Mesendoderm (in vitro differentiated cells): ENCODE data around the gene IL1RAPL1.
A peak's percentile ranks its signal among the peaks of the same experiment; 100 is the strongest.

ENCODE experiments used
- DNase-seq: peaks from one replicate; pipeline ENCODE4 v3.0.0; 2013
- H2AK5ac ChIP-seq: 2 replicates; pipeline ENCODE4 v1.6.1; 2013; ENCODE audit warnings: low read length, inconsistent platforms
- H2BK120ac ChIP-seq: 2 replicates; pipeline ENCODE4 v1.6.1; 2013; ENCODE audit warnings: low read depth, mild to moderate bottlenecking, low read length, moderate library complexity, mixed read lengths
- H2BK15ac ChIP-seq: replicated peaks from 2 replicates; pipeline ENCODE4 v1.6.1; 2013; ENCODE audit warnings: low read depth, mild to moderate bottlenecking, moderate library complexity
- H2BK5ac ChIP-seq: 2 replicates; pipeline ENCODE4 v1.6.1; 2013; ENCODE audit warnings: low read length, inconsistent platforms
- H3K18ac ChIP-seq: 2 replicates; pipeline ENCODE4 v1.6.1; 2013; ENCODE audit warnings: mild to moderate bottlenecking, low read length, mixed read lengths
- H3K23ac ChIP-seq: one replicate; pipeline ENCODE4 v1.6.1; 2013; ENCODE audit warnings: low read length
- H3K27ac ChIP-seq: 2 replicates; pipeline ENCODE4 v1.5.1; 2013; ENCODE audit warnings: low read depth, mild to moderate bottlenecking, inconsistent platforms, low read length, moderate library complexity
- H3K27me3 ChIP-seq: 2 replicates; pipeline ENCODE4 v1.6.1; 2013; ENCODE audit warnings: low read length, control low read depth, mild to moderate bottlenecking, inconsistent platforms; ENCODE audit not compliant: insufficient read depth, poor library complexity
- H3K36me3 ChIP-seq: 2 replicates; pipeline ENCODE4 v1.6.1; 2013; ENCODE audit warnings: low read length, inconsistent platforms; ENCODE audit not compliant: control insufficient read depth, insufficient read depth
- H3K4ac ChIP-seq: one replicate; pipeline ENCODE4 v1.6.1; 2013; ENCODE audit warnings: low read depth, mild to moderate bottlenecking, low read length, moderate library complexity
- H3K4me1 ChIP-seq: 2 replicates; pipeline ENCODE4 v1.6.1; 2013; ENCODE audit warnings: low read depth, low read length, inconsistent platforms; ENCODE audit not compliant: control insufficient read depth
- H3K4me2 ChIP-seq: 2 replicates; pipeline ENCODE4 v1.6.1; 2013; ENCODE audit warnings: low read length
- H3K4me3 ChIP-seq: 2 replicates; pipeline ENCODE4 v1.5.1; 2013; ENCODE audit warnings: mild to moderate bottlenecking, low read length
- H3K56ac ChIP-seq: one replicate; pipeline ENCODE4 v1.6.1; 2013; ENCODE audit warnings: low read length
- H3K79me1 ChIP-seq: 2 replicates; pipeline ENCODE4 v1.6.1; 2013; ENCODE audit warnings: low read length, inconsistent platforms
- H3K79me2 ChIP-seq: 2 replicates; pipeline ENCODE4 v1.6.1; 2013; ENCODE audit warnings: mild to moderate bottlenecking, low read length; ENCODE audit not compliant: control insufficient read depth, insufficient read depth
- H3K9ac ChIP-seq: 2 replicates; pipeline ENCODE4 v1.6.1; 2013; ENCODE audit warnings: low read length, inconsistent platforms
- H4K5ac ChIP-seq: one replicate; pipeline ENCODE4 v1.6.1; 2013; ENCODE audit warnings: low read length
- H4K8ac ChIP-seq: one replicate; pipeline ENCODE4 v1.6.1; 2013; ENCODE audit warnings: low read depth, mild to moderate bottlenecking, control low read depth, low read length, moderate library complexity
- WGBS: extraction: QIAGEN DNeasy Blood & Tissue Kit; methylation state at CpG from one replicate; pipeline ENCODE4 v1.1.7; 2013; ENCODE audit warnings: low lambda C conversion rate, missing lambda C conversion rate; ENCODE audit not compliant: insufficient coverage; ENCODE audit errors: extremely low coverage; 5-methylcytosine and 5-hydroxymethylcytosine counted together

IL1RAPL1 gene

GRCh38 chrX:28586286-28586685 is 960 bp upstream of the IL1RAPL1 start:
- H3K4me3 ChIP-seq, result no peak overlapping the region
- no peak overlapping the region for H3K4ac ChIP-seq
- no peaks in the 10 kb centered on the region for H3K4me1 ChIP-seq
- WGBS, result no CpG with 5 or more reads among the region's 9 CpGs
- H3K9ac ChIP-seq, result peak overlapping the region; percentile 44
- H3K79me1 ChIP-seq, result no peaks in the 10 kb centered on the region
- no peak overlapping the region for H2BK120ac ChIP-seq
- no peak overlapping the region for H2BK15ac ChIP-seq
- DNase-seq, result peak; percentile 63
- no peak overlapping the region for H4K8ac ChIP-seq
- H3K4me2 ChIP-seq, result peak overlapping the region; percentile 44
- no peaks in the 10 kb centered on the region for H3K36me3 ChIP-seq
- H3K23ac ChIP-seq, result no peak overlapping the region
- H3K27me3 ChIP-seq, result no peaks in the 10 kb centered on the region
- H3K79me2 ChIP-seq, result no peaks in the 10 kb centered on the region
- H3K27ac ChIP-seq, result no peak overlapping the region
- no peak overlapping the region for H2BK5ac ChIP-seq
- no peak overlapping the region for H3K18ac ChIP-seq
- no peak overlapping the region for H4K5ac ChIP-seq
- no peak overlapping the region for H3K56ac ChIP-seq
- no peak overlapping the region for H2AK5ac ChIP-seq

DNA sequence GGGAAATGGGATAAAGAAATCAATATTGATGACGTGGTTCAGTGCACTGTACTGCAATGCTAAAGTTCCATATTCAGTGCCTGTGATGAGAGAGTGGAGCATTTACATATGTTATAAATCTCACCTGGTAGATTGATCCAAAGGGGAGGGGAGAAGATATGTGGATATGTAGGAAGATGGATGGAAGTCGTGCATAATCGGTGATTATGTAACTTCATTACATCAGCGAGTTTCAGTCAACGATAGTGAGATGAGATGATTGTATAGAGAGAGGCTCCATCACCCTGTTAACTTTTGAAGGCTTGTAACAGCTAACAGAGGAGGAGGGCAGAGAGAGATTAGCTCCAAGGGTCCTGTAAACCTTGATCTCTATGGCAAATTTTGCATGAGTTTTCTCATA is 1.8 kb downstream of the IL1RAPL1 start:
- H3K27me3 ChIP-seq, result no peaks in the 10 kb centered on the region
- 100% methylated on average over 2 of the region's 5 CpGs for WGBS
- no peak overlapping the region for H3K18ac ChIP-seq
- H2BK5ac ChIP-seq, result no peak overlapping the region
- no peak overlapping the region for H3K9ac ChIP-seq
- H3K4me2 ChIP-seq, result no peak overlapping the region
- no peak overlapping the region for H4K5ac ChIP-seq
- no peak overlapping the region for H3K23ac ChIP-seq
- H2BK15ac ChIP-seq, result no peak overlapping the region
- H3K4ac ChIP-seq, result no peak overlapping the region
- H3K4me1 ChIP-seq, result no peaks in the 10 kb centered on the region
- H3K79me1 ChIP-seq, result no peaks in the 10 kb centered on the region
- no peak overlapping the region for H2AK5ac ChIP-seq
- no peak overlapping the region for H3K56ac ChIP-seq
- no peaks in the 10 kb centered on the region for H3K36me3 ChIP-seq
- H3K27ac ChIP-seq, result no peak overlapping the region
- no peak overlapping the region for H3K4me3 ChIP-seq
- no peak overlapping the region for H2BK120ac ChIP-seq
- no peaks in the 10 kb centered on the region for H3K79me2 ChIP-seq
- H4K8ac ChIP-seq, result no peak overlapping the region
- DNase-seq, result no peak

- H4K8ac ChIP-seq, result no peak overlapping the region
Observed at GRCh38 chrX:28590396-28590795, 3.1 kb downstream of the IL1RAPL1 start.

GRCh38 chrX:28591542-28591941 is 4.3 kb downstream of the IL1RAPL1 start:
- Histone ChIP-seq H3K4ac (no peak overlapping the region), H3K27me3 (no peaks in the 10 kb centered on the region), H3K4me2 (no peak overlapping the region), H2BK5ac (no peak overlapping the region), H2AK5ac (no peak overlapping the region), H3K18ac (no peak overlapping the region), H3K36me3 (no peaks in the 10 kb centered on the region), H2BK120ac (no peak overlapping the region), H3K4me1 (no peaks in the 10 kb centered on the region), H3K79me2 (no peaks in the 10 kb centered on the region), H3K4me3 (no peak overlapping the region), H3K9ac (no peak overlapping the region), H3K23ac (no peak overlapping the region), H3K27ac (no peak overlapping the region), H3K56ac (no peak overlapping the region), H2BK15ac (no peak overlapping the region), H4K8ac (no peak overlapping the region), H3K79me1 (no peaks in the 10 kb centered on the region), H4K5ac (no peak overlapping the region)
- WGBS, result no CpG with 5 or more reads among the region's 7 CpGs
- DNase-seq, result no peak

More at GRCh38 chrX:28590396-28590795, 3.1 kb downstream of the IL1RAPL1 start:
- WGBS, result no CpG with 5 or more reads among the region's 2 CpGs
- no peak overlapping the region for H2BK120ac ChIP-seq
- no peak overlapping the region for H2AK5ac ChIP-seq
- H3K23ac ChIP-seq, result no peak overlapping the region
- H3K79me2 ChIP-seq, result no peaks in the 10 kb centered on the region
- no peak overlapping the region for H2BK15ac ChIP-seq
- H3K27me3 ChIP-seq, result no peaks in the 10 kb centered on the region
- H3K56ac ChIP-seq, result no peak overlapping the region
- no peaks in the 10 kb centered on the region for H3K36me3 ChIP-seq
- H4K5ac ChIP-seq, result no peak overlapping the region
- no peak overlapping the region for H2BK5ac ChIP-seq
- no peak overlapping the region for H3K27ac ChIP-seq
- no peaks in the 10 kb centered on the region for H3K79me1 ChIP-seq
- H3K9ac ChIP-seq, result no peak overlapping the region
- H3K4me3 ChIP-seq, result no peak overlapping the region
- H3K4ac ChIP-seq, result no peak overlapping the region
- H3K4me2 ChIP-seq, result no peak overlapping the region
- H3K18ac ChIP-seq, result no peak overlapping the region
- H3K4me1 ChIP-seq, result no peaks in the 10 kb centered on the region
- no peak for DNase-seq

DNA sequence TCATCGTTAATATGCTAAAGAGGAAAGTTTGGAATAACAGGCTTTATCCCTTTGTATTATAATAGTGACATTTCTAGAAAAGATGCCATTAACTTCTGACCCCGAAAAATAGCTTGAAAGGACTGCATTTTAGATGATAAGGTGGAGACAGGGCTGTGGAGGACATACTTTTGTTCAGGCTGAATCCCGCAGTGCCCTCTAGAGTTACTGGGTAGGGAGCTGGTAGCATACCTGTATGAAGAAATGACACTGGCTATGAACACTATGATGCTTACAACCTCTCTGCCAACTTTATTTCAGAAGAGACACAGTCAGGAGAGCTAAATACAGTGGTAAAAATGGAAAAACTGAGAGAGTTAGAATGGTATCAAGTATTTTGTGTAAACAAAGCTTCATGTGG is 8.1 kb downstream of the IL1RAPL1 start:
- Histone ChIP-seq H3K23ac (no peak overlapping the region), H3K36me3 (no peaks in the 10 kb centered on the region), H3K27me3 (no peaks in the 10 kb centered on the region), H4K5ac (no peak overlapping the region), H3K9ac (no peak overlapping the region), H2BK15ac (no peak overlapping the region), H3K79me2 (no peaks in the 10 kb centered on the region), H3K56ac (no peak overlapping the region), H3K4me2 (no peak overlapping the region), H3K4me1 (no peaks in the 10 kb centered on the region), H3K79me1 (no peaks in the 10 kb centered on the region), H3K18ac (no peak overlapping the region), H3K4me3 (no peak overlapping the region), H2BK120ac (no peak overlapping the region), H3K27ac (no peak overlapping the region), H4K8ac (no peak overlapping the region), H3K4ac (no peak overlapping the region), H2BK5ac (no peak overlapping the region), H2AK5ac (no peak overlapping the region)
- no peak for DNase-seq
- WGBS, result no CpG with 5 or more reads among the region's 3 CpGs

- Histone ChIP-seq H3K23ac (no peak overlapping the region), H3K4ac (no peak overlapping the region), H3K18ac (no peak overlapping the region), H3K9ac (no peak overlapping the region), H3K27me3 (no peaks in the 10 kb centered on the region), H3K4me3 (no peak overlapping the region), H3K4me2 (no peak overlapping the region), H3K56ac (no peak overlapping the region), H2BK120ac (no peak overlapping the region), H3K27ac (no peak overlapping the region), H2BK5ac (no peak overlapping the region), H3K79me2 (no peaks in the 10 kb centered on the region), H2AK5ac (no peak overlapping the region), H3K4me1 (no peaks in the 10 kb centered on the region), H4K8ac (no peak overlapping the region), H4K5ac (no peak overlapping the region), H3K36me3 (no peaks in the 10 kb centered on the region), H2BK15ac (no peak overlapping the region), H3K79me1 (no peaks in the 10 kb centered on the region)
- DNase-seq, result no peak
- WGBS, result no CpG with 5 or more reads among the region's 6 CpGs
Observed at GRCh38 chrX:28599957-28600356, 12.7 kb downstream of the IL1RAPL1 start.
